Ishikawa (cell line): ENCODE results near the gene ALDH3B1.

Experiments used
- CEBPB ChIP-seq: IDR thresholded peaks from 2 replicates; pipeline ENCODE4 v1.6.1; 2012
- CREB1 ChIP-seq: IDR thresholded peaks from 2 replicates; pipeline ENCODE4 v1.6.1; 2012; ENCODE audit warnings: low read depth
- EGR1 ChIP-seq: IDR thresholded peaks from 2 replicates; pipeline ENCODE4 v1.6.1; 2012
- EP300 ChIP-seq: IDR thresholded peaks from 2 replicates; pipeline ENCODE4 v1.6.1; 2012; ENCODE audit warnings: borderline replicate concordance
- FOXM1 ChIP-seq: IDR thresholded peaks from 2 replicates; pipeline ENCODE4 v1.6.1; 2012; ENCODE audit warnings: low read depth, borderline replicate concordance
- MAX ChIP-seq: IDR thresholded peaks from 2 replicates; pipeline ENCODE4 v1.6.1; 2012
- NFIC ChIP-seq: IDR thresholded peaks from 2 replicates; pipeline ENCODE4 v1.6.1; 2012
- RAD21 ChIP-seq: IDR thresholded peaks from 2 replicates; pipeline ENCODE4 v1.6.1; 2012; ENCODE audit warnings: low read depth
- TAF1 ChIP-seq: IDR thresholded peaks from 2 replicates; pipeline ENCODE4 v1.6.1; 2012; ENCODE audit warnings: low read depth, mild to moderate bottlenecking
- TCF12 ChIP-seq: IDR thresholded peaks from 2 replicates; pipeline ENCODE4 v1.6.1; 2012; ENCODE audit warnings: low read depth
- TEAD4 ChIP-seq: IDR thresholded peaks from 2 replicates; pipeline ENCODE4 v1.6.1; 2012
- YY1 ChIP-seq: IDR thresholded peaks from 2 replicates; pipeline ENCODE4 v1.6.1; 2012; ENCODE audit warnings: low read depth
- ZBTB7A ChIP-seq: IDR thresholded peaks from 2 replicates; pipeline ENCODE4 v1.6.1; 2012; ENCODE audit warnings: low read depth
- TF ChIP-seq, protein P1 (sequence below): IDR thresholded peaks from 2 replicates; pipeline ENCODE4 v1.6.1; 2012; ENCODE audit warnings: low read depth, mild to moderate bottlenecking
- TF ChIP-seq, protein P2 (sequence below): IDR thresholded peaks from 2 replicates; pipeline ENCODE4 v1.6.1; 2012

The ALDH3B1 gene

DNA sequence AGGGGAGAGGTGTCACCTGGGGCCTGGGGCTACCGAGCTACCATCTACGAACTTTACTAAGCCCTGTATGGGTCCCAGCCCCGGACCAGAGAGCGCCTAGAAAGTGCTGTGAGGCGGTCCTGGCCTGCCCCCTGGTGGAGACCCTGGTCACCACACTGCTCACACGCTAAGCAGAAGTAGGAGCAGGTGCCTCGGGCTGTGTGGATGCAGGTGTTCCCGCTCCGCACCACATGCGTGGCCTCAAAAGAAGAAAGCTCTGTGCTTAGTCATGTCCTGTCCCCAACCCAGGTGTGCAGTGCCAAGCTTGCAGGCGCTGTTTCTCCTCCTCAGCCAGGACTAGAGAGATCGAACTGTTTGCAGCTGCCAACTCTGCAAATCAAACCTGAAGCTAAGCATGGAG lies 16.3 kb upstream of the ALDH3B1 start:
- TF ChIP-seq RAD21 (peak; percentile 66), MAX (peak; percentile 75)

DNA sequence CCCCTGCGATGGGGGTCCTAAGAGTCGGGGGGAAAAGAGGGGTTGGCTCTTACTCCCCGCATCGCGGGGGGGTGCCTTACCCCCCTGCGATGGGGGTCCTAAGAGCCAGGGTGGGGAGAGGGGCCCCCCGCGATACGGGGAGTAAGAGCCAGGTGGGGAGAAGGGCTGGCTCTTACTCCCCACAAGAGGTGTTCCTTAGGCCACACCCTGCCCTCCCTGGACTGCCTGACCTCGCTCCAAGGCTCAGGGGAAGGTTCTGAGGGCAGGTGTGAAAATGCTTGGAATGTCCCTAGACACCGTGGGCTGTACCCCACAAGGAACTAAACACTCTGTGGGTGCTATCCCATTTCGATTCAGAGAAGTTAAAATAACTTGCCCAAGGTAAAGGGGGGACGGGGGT lies 14.1 kb upstream of the ALDH3B1 start:
- TF ChIP-seq YY1 (no peak), NFIC (no peak), TEAD4 (no peak)

DNA sequence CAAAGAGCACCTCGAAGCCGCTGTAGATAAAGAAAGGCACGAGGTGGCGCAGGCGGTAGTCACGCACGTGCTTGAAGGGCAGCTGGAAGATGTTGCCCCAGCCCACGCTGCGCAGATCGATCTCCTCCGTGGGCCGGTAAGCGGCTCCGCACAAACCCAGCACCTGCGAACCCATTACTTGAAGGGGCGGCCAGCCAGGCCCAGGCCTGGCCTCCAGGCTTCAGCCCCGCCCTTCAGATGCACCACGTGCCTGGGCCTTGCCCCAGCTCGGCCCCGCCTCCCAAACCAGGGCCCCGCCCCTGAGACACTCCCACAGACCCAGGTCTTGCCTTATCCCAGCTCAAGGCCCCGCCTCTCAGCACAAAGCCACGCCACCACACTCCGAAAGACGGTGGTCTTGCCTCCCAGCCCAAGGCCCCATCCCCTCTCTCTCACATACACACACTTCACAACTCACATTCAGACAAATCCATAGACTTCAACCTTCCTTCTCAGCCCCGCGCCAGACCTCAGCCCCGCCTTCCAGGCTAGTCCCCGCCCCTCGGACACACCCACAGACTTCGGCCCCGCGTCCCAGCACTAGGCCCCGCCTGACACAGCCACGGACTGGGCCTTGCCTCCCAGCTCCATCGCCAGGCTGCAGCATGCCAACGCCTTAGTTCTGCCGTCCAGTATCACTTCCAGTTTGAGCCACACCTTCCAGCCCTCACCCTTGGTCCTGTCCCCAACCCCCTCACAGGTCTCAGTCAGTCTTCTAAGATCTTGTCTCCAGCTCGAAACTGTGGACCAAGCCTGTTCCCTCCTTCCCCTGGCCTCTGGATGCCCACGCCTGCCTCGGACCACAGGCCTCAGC lies 13.3 kb upstream of the ALDH3B1 start:
- TF ChIP-seq, protein P1, sequence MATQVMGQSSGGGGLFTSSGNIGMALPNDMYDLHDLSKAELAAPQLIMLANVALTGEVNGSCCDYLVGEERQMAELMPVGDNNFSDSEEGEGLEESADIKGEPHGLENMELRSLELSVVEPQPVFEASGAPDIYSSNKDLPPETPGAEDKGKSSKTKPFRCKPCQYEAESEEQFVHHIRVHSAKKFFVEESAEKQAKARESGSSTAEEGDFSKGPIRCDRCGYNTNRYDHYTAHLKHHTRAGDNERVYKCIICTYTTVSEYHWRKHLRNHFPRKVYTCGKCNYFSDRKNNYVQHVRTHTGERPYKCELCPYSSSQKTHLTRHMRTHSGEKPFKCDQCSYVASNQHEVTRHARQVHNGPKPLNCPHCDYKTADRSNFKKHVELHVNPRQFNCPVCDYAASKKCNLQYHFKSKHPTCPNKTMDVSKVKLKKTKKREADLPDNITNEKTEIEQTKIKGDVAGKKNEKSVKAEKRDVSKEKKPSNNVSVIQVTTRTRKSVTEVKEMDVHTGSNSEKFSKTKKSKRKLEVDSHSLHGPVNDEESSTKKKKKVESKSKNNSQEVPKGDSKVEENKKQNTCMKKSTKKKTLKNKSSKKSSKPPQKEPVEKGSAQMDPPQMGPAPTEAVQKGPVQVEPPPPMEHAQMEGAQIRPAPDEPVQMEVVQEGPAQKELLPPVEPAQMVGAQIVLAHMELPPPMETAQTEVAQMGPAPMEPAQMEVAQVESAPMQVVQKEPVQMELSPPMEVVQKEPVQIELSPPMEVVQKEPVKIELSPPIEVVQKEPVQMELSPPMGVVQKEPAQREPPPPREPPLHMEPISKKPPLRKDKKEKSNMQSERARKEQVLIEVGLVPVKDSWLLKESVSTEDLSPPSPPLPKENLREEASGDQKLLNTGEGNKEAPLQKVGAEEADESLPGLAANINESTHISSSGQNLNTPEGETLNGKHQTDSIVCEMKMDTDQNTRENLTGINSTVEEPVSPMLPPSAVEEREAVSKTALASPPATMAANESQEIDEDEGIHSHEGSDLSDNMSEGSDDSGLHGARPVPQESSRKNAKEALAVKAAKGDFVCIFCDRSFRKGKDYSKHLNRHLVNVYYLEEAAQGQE = no peak
- TF ChIP-seq, protein P2, sequence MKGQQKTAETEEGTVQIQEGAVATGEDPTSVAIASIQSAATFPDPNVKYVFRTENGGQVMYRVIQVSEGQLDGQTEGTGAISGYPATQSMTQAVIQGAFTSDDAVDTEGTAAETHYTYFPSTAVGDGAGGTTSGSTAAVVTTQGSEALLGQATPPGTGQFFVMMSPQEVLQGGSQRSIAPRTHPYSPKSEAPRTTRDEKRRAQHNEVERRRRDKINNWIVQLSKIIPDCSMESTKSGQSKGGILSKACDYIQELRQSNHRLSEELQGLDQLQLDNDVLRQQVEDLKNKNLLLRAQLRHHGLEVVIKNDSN = peak; percentile 95

GRCh38 chr11:67997475-67997921 lies 12.6 kb upstream of the ALDH3B1 start:
- no peak for TF ChIP-seq EP300
- TF ChIP-seq, protein P1 = no peak
- TF ChIP-seq YY1 = no peak
- TF ChIP-seq EGR1 = no peak
- TF ChIP-seq NFIC = no peak
- TF ChIP-seq CREB1 = no peak
- no peak for TF ChIP-seq FOXM1
- TF ChIP-seq MAX = no peak
- no peak for TF ChIP-seq TAF1
- TF ChIP-seq RAD21 = no peak

- TF ChIP-seq NFIC (no peak), TCF12 (no peak), FOXM1 (no peak), EGR1 (no peak), CREB1 (no peak), TEAD4 (no peak), MAX (no peak), YY1 (no peak), CEBPB (no peak), TAF1 (no peak), ZBTB7A (no peak), RAD21 (no peak), EP300 (no peak)
- TF ChIP-seq, protein P1 = no peak
- TF ChIP-seq, protein P2 = no peak
Measured at GRCh38 chr11:67998150-67999045, 11.7 kb upstream of the ALDH3B1 start.
